Left renal pelvis (tissue), 4 donors: ENCODE measurements around the gene CBX1. TPM values are rescaled to one million over a fixed set of nuclear protein-coding genes. Genes with fewer than 3 reads are reported as not detected.
"Not testable (repeated sequence)": the region's sequence is repeated elsewhere in the genome, so short reads cannot be mapped to it uniquely, and the experiment has no call there.

Experiments used
- DNase-seq, 4 donors: peaks; one replicate each; pipeline ENCODE4 v3.0.0-alpha.2; 2013; ENCODE audit warnings: low read depth in 4 of 4, low spot score in 3 of 4
- polyA plus RNA-seq, 4 donors: library from polyadenylated mRNA; unstranded; fragments of 120-200 nt; gene quantifications; one replicate each; pipeline ENCODE4 v1.2.1, GENCODE V29; 2013; ENCODE audit not compliant: insufficient read length in 4 of 4

Gene CBX1
- polyA plus RNA-seq, 4 donors, result 170 to 204 (median 197) TPM

DNA sequence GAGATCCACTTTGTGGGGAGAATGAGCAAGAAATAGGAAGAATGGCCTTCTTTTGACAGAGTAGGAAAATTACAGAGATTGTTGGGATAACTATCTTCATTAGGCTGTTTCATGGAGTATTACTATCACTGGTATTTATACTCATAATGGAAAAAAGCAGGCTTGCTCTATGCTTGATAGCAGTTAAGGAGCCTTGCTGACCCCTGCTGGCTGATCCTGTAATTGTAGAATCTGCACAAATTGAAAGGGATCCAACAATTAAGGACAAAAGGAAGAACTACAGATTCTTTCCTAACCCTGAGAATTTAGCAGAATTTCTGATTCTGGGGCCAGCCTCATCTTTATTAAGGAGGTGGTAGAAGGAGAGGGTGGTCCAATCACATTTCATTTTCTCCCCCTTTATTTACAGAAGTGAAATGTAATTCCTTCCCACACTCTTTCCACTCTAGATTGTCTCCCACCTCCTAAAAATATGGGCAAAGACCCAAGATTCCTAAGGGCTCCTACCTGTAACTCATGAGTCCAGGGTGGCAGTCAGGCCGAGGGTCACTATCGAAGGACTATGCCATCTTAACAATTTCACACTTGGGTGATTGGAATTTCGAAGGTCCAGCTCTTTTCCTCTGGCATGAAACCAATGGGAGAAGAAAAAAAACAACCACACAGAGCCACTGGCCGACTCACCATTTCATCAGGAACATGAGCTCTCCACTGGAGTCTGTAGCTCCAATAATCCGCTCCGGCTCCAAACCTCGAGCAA is 26.8 kb downstream of the CBX1 start:
- DNase-seq, result peak in 2 of 4 donors; percentile 63

DNA sequence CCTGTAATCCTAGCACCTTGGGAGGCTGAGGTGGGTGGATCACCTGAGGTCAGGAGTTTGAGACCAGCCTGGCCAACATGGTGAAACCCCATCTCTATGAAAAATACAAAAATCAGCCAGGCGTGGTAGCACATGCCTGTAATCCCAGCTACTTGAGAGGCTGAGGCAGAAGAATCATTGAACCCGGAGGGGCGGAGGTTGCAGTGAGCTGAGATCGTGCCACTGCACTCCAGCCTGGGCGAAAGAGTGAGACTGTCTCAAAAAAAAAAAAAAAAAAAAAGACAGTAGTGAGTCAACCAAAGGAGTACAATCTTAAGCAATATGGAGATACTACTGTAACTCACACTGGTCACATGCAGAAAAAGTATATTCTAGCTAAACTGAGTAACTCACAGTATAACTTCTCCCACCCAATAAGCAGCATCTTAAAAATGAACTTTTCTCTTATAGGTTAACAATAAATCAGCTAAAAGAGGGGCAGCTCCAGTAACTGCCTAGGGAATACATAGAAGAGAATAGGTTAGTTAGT is 27.6 kb downstream of the CBX1 start:
- DNase-seq, result not testable (repeated sequence)

DNA sequence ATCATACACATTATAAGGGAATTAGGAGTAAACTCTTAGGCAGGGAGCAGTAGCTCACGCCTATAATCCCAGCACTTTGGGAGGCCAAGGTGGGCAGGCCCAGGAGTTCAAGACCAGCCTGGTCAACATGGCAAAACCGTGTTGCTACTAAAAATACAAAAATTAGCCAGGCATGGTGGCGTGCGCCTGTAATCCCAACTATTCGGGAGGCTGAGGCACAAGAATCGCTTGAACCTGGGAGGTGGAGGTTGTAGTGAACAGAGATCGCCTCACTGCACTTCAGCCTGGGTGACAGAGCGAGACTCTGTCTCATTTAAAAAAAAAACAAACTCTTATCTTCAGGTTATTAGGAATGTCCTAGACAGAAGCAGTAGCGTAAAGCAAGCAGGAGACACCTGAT is 28.5 kb downstream of the CBX1 start:
- DNase-seq, result not testable (repeated sequence)

DNA sequence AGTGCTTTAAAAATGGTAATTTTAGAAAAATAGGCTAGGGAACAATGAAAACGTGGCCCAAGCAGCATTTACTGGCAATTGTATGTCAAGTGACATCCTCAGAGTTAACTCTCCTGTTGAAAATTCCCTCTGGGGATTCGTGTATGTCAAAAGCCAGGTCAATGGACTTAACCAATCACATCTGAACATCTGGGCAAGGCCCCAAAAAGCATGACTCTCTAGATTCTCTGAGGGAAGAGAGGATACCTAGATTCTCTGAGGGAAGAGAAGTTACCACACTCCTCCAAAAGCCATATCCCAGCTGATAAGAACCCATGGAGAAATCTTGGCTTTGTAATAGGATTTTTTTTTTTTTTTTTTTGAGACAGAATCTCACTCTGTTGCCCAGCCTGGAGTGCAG is 29.6 kb downstream of the CBX1 start:
- DNase-seq, result no peak

DNA sequence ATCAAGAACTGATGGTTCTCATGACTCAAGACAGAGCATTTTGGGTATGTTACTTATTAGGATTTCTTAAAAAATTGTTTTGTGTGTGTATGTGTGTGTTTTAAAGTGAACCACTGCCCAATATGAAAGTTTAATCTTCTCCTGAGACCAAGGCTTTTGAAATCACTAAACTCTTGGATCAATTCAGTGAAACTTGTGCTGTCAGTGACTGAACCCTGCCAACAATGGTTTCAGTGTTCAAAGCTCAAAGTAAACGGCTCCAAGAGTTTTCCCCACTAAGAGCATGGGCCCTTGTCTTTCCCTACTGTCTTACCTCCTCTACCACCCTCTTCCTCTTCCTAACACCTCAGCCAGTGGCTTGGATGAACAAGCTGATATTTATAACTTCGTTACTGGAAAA is 31.1 kb downstream of the CBX1 start:
- DNase-seq, result no peak

DNA sequence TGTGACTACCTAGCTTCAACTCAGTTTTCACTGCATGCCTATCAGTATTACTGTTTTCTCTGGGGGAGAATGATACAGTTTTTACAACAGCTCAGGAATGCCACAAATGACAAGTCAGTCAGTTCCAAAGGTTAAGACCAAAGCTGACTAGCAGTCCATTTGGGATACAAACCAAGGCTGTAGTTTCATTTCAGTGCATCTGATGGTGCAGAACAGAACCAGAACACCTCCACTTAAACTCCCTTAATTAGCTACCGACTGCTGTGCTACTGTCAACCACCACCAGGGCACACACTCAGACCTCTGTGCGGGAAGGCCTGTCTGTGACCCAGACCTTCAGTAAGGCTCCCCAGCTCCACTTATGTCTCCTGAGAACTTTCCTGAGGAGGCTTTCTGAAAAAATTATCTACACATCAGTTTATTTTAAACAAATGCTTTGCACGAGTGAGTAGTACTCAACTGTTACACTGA is 32.8 kb downstream of the CBX1 start:
- DNase-seq, result no peak

DNA sequence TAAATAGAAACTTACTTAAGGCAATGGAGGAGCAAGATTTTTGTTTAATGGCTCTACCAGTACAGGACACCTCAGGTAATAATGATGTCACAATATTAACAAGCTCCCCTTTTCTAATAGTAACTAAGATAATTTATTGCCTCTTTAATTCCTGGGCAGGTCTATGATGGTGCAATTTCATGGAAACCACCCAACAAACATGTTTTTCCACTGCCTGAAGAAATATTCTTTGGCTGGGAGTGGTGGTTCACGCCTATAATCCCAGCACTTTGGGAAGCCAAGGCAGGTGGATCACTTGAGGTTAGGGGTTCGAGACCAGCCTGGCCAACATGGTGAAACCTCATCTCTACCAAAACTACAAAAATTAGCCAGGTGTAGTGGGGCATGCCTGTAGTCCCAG is 33.5 kb downstream of the CBX1 start:
- not testable (repeated sequence) for DNase-seq

DNA sequence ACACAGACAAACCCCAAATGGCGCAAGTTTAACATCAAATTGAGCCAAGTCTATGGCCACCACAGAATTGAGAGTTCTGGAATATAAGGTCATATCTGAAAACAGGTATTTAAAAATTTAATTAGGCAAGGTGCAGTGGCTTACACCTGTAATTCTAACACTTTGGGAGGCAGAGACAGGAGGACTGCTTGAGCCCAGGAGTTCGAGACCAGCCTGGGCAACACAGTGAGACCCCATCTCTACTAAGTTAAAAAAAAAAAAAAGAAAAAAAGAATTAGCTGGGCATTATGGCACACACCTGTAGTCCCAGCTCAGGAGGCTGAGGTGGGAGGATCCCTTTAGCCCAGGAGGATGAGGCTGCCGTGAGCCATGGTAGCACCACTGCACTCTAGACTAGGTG is 34.0 kb downstream of the CBX1 start:
- no peak for DNase-seq

DNA sequence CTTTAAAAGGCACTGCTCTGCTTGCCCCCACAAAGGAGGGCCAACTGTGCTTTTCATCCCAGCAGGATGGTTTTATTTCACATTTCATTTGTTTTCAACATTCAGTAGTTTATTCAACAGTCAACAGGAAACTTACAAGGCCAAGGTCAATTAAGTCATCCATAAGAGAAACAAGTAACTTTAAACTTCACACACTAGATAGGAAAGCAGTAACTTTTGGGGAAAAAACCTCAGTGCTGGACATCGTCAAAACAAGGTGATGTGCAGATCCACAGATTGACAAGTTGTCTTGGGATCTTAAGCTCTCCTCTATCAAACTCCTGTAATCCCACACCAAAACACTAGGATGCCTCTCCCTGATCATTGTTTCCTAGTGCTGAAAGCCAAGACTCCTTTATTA is 34.6 kb downstream of the CBX1 start:
- DNase-seq, result no peak

DNA sequence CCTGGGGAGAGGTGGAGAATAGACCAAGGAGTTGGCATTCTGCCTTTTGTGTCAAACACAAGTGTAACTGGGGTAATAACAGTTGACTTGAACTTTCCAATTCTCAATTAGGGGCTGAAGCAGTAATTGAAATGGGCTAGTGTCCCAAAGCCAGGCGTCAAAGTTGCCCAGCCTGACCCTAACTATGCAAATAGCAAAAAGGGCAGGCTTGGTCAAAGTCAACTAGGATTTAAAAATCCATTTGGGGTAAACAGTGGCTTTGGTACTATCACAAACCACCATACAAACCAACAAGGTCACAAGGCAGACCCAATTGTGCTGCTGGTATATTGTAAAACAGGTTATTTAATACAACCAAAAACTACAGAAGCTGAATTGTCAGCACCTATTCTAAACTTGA is 35.1 kb downstream of the CBX1 start:
- no peak for DNase-seq

DNA sequence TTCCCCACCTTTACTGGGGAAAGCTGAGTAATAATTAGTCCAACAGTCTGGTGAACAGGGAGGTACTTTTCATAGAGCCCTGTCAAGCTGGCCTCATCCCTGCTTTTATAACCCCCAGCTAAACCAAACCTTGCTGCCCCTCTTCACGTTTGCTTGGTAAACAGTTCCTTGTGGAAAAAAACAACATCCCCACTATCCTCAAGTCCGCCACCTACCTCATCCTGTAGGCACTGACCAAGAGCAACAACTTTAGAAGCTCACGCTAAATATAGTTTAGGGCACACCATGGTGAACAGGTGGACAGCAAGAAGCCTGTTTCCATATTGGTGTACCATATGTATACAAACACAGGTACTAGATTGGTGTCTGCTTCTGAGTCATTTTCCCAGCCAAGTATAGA is 36.6 kb downstream of the CBX1 start:
- DNase-seq, result no peak

DNA sequence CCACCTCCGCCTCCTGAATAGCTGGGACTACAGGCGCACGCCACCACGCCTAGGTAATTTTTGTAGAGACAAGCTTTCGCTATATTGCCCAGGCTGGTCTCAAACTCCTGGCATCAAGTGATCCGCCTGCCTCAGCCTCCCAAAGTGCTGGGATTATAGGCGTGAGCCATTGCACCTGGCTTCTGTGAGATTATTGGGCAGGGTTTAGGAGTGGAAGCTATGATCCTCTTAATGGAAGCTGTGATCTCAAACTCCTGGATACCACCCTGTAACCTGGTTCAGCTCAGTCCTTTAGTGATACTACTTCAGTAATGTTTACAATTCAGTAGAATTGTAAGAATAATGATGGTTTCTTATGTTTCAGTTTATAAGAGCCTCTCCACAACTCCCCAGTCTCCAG is 39.0 kb downstream of the CBX1 start:
- no peak for DNase-seq

DNA sequence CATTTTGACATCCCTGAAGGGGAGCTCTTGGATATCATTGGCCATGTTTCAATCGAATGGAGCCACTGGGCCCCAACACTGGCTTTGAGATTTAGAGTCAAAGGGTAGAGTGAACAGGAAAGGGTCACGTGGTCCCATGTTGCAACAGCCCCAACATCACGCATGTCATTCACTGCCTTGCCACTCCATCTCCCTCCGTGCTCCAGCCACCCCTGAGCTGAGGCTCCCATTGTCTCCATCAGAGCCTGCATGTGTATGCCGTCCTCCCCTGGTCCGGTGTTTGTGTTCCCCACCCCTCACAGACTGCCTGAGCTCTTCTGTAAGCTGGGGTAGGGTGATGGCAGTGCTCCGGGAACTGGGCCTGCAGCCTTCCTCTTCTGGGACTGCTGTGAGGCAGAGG is 41.0 kb downstream of the CBX1 start:
- no peak for DNase-seq

DNA sequence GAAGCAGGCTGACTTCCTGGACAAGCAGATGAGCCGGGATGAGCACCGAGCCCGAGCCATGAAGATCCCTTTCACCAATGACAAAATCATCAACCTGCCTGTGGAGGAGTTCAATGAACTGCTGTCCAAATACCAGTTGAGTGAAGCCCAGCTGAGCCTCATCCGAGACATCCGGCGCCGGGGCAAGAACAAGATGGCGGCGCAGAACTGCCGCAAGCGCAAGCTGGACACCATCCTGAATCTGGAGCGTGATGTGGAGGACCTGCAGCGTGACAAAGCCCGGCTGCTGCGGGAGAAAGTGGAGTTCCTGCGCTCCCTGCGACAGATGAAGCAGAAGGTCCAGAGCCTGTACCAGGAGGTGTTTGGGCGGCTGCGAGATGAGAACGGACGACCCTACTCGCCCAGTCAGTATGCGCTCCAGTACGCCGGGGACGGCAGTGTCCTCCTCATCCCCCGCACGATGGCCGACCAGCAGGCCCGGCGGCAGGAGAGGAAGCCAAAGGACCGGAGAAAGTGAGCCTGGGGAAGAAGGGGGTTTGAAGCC is 42.1 kb downstream of the CBX1 start:
- DNase-seq, result no peak

DNA sequence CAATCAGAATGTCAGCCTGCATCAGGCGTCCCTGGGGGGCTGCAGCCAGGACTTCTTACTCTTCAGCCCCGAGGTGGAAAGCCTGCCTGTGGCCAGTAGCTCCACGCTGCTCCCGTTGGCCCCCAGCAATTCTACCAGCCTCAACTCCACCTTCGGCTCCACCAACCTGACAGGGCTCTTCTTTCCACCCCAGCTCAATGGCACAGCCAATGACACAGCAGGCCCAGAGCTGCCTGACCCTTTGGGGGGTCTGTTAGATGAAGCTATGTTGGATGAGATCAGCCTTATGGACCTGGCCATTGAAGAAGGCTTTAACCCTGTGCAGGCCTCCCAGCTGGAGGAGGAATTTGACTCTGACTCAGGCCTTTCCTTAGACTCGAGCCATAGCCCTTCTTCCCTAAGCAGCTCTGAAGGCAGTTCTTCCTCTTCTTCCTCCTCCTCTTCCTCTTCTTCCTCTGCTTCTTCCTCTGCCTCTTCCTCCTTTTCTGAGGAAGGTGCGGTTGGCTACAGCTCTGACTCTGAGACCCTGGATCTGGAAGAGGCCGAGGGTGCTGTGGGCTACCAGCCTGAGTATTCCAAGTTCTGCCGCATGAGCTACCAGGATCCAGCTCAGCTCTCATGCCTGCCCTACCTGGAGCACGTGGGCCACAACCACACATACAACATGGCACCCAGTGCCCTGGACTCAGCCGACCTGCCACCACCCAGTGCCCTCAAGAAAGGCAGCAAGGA is 42.7 kb downstream of the CBX1 start:
- DNase-seq, result no peak

DNA sequence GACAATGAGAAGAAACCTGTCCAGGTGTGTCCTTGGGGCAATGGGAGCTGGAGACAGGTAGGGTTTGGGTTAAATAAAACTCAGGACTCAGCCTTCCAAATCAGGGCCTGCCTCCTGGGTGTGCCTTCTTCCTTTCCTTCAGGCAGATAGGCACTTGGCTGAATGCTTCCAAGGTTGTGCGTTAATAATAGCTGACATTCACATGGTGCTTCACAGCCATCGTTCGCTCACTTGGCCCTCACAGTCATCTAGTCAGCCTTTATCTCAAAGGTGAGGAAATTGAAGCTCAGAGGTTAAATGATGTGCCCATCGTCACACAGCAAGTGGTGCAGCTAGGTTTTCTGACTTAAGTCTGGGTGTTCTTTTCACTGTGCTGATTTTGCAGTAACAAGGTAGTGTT is 43.7 kb downstream of the CBX1 start:
- no peak for DNase-seq

DNA sequence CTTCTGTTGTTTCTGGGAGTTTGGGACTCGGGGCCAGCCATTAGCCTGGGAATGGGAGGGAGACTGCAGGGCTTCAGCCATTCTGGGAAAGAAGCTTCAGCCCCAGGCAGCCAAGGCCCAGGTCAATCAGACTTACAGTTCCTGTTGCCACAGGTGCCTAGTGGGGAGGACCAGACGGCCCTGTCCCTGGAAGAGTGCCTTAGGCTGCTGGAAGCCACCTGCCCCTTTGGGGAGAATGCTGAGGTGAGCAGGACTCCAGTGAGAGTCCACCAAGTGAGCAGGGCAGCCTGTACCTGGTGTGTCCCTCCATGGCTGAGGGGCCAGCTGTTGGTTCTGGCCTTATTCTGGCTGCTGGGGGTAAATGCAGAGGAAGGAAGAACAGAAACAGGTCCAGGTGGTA is 44.4 kb downstream of the CBX1 start:
- no peak for DNase-seq

DNA sequence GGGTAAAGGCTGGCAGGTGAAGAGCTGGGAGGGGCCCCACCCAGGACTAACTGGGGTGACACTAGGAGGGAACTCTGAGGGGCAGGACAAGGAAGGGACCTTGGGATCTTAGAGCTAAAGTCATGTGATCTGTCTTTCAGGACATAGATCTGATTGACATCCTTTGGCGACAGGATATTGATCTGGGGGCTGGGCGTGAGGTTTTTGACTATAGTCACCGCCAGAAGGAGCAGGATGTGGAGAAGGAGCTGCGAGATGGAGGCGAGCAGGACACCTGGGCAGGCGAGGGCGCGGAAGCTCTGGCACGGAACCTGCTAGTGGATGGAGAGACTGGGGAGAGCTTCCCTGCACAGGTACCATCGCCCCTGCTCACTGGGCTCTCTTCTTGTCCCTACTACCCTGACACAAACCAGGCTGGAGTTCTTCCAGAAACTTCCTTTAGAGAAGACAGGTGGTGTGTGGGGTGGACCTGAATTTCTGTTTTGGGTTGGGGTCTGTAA is 45.0 kb downstream of the CBX1 start:
- no peak for DNase-seq

DNA sequence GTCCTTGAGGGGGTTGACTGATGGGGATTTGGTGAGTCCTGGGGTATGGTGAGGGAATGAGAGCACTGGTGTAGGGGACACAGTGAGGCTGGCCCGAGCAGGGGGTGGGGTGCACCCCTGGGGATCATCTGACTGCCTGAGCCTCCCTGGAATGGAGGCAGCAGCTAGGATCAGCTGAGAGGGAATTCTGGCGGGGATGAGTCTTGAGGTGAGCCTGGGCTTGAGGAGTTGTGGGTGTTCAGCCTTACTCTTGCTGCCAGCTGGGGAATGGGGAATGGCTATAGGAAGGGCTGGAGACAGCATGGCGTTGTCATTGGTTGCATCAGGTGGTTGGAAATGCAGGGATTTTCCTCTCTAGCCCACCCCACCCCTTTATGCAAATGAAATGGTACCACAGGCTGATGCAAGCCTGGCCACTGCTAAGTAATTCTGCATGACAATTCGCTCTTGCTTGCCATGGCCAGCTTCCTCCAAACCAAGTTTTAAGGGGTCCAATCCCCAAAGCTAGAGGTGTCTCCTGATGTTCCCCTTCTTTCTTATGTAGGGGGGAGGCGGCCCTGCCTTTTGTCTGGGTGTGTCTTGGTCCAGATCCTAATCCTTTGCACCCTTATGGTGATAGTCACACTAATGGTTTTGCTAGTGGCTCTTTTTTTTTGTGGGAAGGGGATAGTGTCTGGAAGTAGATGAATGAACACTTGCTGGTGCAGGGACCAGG is 45.6 kb downstream of the CBX1 start:
- no peak for DNase-seq

DNA sequence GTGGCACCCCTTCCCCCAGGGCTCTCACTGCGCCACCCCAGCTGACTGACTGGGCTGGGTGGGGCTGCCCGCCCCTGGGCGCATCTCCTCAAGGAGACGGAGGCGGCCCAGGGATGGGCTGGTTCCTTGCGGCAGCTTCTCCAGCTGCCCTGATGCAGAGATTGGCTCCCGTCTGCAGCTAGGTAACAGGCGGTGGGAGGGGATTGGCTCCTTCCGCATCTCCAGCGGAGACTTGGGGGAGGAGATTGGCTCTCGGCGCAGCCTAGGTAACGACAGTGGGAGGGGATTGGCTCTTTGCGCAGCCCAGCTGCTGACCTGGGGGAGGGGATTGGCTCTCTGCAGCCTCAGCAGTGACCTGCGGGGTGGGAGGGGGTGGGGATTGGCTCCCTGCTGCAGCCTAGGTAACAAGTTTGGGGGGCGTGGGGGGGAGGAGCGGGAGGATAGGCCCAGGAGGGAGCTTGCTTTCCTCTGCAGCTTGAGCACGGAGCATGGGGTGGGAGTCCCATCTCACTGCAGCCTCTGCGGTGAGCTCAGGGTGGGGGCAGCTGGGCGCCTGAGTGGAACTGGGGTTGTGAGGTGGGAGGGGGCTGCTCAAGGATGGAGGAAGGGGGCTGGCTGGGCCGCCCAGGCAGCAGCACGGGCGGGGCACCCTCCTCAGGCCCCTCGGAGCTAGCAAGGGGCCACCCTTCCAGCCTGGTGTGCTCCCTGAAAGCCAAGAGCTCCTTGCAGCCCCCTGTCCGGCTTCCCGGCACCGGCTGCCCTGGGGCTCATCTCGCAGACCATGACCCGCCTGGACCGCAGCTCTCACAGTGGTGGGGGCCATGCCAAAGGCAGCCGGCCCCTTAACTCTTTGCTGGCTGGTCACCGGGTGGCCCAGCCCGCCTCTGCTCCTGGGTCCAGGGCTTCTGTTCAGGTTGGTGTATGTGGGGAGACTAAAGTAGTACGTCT is 46.8 kb downstream of the CBX1 start:
- DNase-seq, result peak in 3 of 4 donors; percentile 77 to 90 (median 81)
